ENCODE measurements around the gene RBMS1. TPM values are rescaled to one million over a fixed set of nuclear protein-coding genes. Genes with fewer than 3 reads are reported as not detected.

The RBMS1 gene
- polyA plus RNA-seq, 2 of the 4 experiments (the other 2 are of a cell fraction), result 51.9 to 108 TPM

- no peak overlapping the region for H3K4me2 ChIP-seq
- DNase-seq (ENCODE audit: low read depth in 1 of 2, low spot score in 1 of 2), result no peak
- 90% methylated on average over 3 of the region's 3 CpGs for WGBS (ENCODE audit: missing lambda C conversion rate)
- no peak overlapping the region for H3K27ac ChIP-seq
- no peak for FAIRE-seq
- H3K4me1 ChIP-seq, result peaks cover 11% of the 10 kb centered on the region
- ChIA-PET POLR2A (no interaction called here), CTCF (interaction anchor here (1.9 kb wide), 1 partner anchor 9 kb away, joined by 5 read pairs; no protein-coding TSS in a partner anchor)
- ATAC-seq, result no peak
- no peak overlapping the region for H3K4me3 ChIP-seq
- H3K9me3 ChIP-seq, result no peaks in the 10 kb centered on the region
- no peak for TF ChIP-seq NPAS2 (CRISPR knock-in tag; IDR thresholded peaks at IDR 0.05; ENCODE audit: borderline replicate concordance)
- no peak for TF ChIP-seq ESRRA (IDR thresholded peaks at IDR 0.05; ENCODE audit: borderline replicate concordance, low read length)
- TF ChIP-seq TFCP2L1 (CRISPR knock-in tag; IDR thresholded peaks at IDR 0.05), result no peak
- no peak for TF ChIP-seq RFX5 (IDR thresholded peaks at IDR 0.05)
- no peak for TF ChIP-seq SREBF2 (IDR thresholded peaks at IDR 0.05)
- TF ChIP-seq PBX3 (IDR thresholded peaks at IDR 0.05), result no peak
- no peak for TF ChIP-seq ZC3H11A (IDR thresholded peaks at IDR 0.05)
- TF ChIP-seq REST (IDR thresholded peaks at IDR 0.05), result no peak
- no peak for TF ChIP-seq ATOH8 (CRISPR knock-in tag; IDR thresholded peaks at IDR 0.05; ENCODE audit: low read depth)
Measured at GRCh38 chr2:160299540-160299939, 194.1 kb downstream of the RBMS1 start.

DNA sequence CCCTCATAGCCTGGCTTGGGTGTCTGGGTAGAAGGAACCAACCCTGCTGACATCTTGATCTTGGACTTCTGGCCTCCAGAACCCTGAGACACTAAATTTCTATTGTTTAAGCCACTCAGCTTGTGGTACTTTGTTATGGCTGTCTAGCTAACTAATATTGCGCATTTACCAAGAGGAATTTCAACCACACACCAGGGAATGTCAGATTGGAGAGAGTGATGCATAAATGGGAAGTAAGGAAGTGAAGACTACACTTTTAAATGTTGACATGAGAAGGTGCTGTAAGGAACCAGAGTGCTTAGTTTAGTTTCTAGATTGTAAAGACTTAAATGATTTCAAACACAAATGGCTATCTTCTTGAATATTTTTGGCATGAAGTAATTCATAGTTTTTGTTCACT lies 194.6 kb downstream of the RBMS1 start:
- Histone ChIP-seq H3K27ac (no peak overlapping the region), H3K9me3 (no peaks in the 10 kb centered on the region), H3K4me3 (no peak overlapping the region), H3K4me1 (peaks cover 16% of the 10 kb centered on the region), H3K4me2 (no peak overlapping the region)
- DNase-seq (ENCODE audit: low read depth in 1 of 2, low spot score in 1 of 2) (no peak), ATAC-seq (no peak), FAIRE-seq (no peak)
- ChIA-PET CTCF (interaction anchor here (1.9 kb wide), 1 partner anchor 8 kb away, joined by 5 read pairs; no protein-coding TSS in a partner anchor), POLR2A (no interaction called here)
- no peak for TF ChIP-seq MAZ (IDR thresholded peaks at IDR 0.05; ENCODE audit: borderline replicate concordance, low read depth, low read length)
- TF ChIP-seq ZC3H11A (IDR thresholded peaks at IDR 0.05), result no peak
- no peak for TF ChIP-seq FOXS1 (CRISPR knock-in tag; IDR thresholded peaks at IDR 0.05)
- no peak for TF ChIP-seq REST (IDR thresholded peaks at IDR 0.05)
- TF ChIP-seq CBX8 (IDR thresholded peaks at IDR 0.05), result no peak
- no peak for TF ChIP-seq CTCF (IDR thresholded peaks at IDR 0.05)
- no peak for TF ChIP-seq EHMT2 (IDR thresholded peaks at IDR 0.05; ENCODE audit: low read depth)
- TF ChIP-seq, protein P1, sequence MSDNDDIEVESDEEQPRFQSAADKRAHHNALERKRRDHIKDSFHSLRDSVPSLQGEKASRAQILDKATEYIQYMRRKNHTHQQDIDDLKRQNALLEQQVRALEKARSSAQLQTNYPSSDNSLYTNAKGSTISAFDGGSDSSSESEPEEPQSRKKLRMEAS (IDR thresholded peaks at IDR 0.05), result no peak
- TF ChIP-seq JUNB (IDR thresholded peaks at IDR 0.05), result no peak
- TF ChIP-seq PHF8 (IDR thresholded peaks at IDR 0.05; ENCODE audit: borderline replicate concordance, low read depth), result no peak
- 82% methylated on average over 1 of the region's 1 CpG for WGBS (ENCODE audit: missing lambda C conversion rate)
